ENCODE measurements around the gene MROH9. TPM values are rescaled to one million over a fixed set of nuclear protein-coding genes. Genes with fewer than 3 reads are reported as not detected.

Gene MROH9
- total and polyA plus RNA-seq, 2 experiments from 2014 or later, result 0.06 TPM; not detected in 1

GRCh38 chr1:171084091-171084490 is 148.8 kb downstream of the MROH9 start:
- no peaks in the 10 kb centered on the region for H3K9me3 Mint-ChIP-seq
- peaks cover 1% of the 10 kb centered on the region for H3K27me3 Mint-ChIP-seq (ENCODE audit: insufficient read depth, low read depth, poor library complexity)
- H3K36me3 Mint-ChIP-seq (ENCODE audit: low read depth), result no peaks in the 10 kb centered on the region
- no peak for DNase-seq (ENCODE audit: low spot score)
- no peak overlapping the region for H3K27ac Mint-ChIP-seq
- peaks cover 4% of the 10 kb centered on the region; the same call in 2 of the 3 replicates for H3K4me1 Mint-ChIP-seq
- H3K9me2 ChIP-seq (ENCODE audit: insufficient read depth), result no peaks in the 10 kb centered on the region
- no peaks in the 10 kb centered on the region for H3K27me3 ChIP-seq (ENCODE audit: insufficient read depth)
- no peak for TF ChIP-seq ZNF331 (CRISPR knock-in tag; IDR thresholded peaks at IDR 0.05; ENCODE audit: low read depth)
- no peak for TF ChIP-seq JUNB (IDR thresholded peaks at IDR 0.05; ENCODE audit: unreplicated experiment)
- no peak for TF ChIP-seq EZH2 (IDR thresholded peaks at IDR 0.05; ENCODE audit: low read depth, unreplicated experiment)
- no peak for TF ChIP-seq ZNF114 (CRISPR knock-in tag; IDR thresholded peaks at IDR 0.05)
- no peak for TF ChIP-seq NANOG (IDR thresholded peaks at IDR 0.05; ENCODE audit: borderline replicate concordance)
- no peak for TF ChIP-seq REST (IDR thresholded peaks at IDR 0.05; ENCODE audit: unreplicated experiment)
- no peak for TF ChIP-seq ZNF462 (CRISPR knock-in tag; IDR thresholded peaks at IDR 0.05)
- TF ChIP-seq, protein P1, sequence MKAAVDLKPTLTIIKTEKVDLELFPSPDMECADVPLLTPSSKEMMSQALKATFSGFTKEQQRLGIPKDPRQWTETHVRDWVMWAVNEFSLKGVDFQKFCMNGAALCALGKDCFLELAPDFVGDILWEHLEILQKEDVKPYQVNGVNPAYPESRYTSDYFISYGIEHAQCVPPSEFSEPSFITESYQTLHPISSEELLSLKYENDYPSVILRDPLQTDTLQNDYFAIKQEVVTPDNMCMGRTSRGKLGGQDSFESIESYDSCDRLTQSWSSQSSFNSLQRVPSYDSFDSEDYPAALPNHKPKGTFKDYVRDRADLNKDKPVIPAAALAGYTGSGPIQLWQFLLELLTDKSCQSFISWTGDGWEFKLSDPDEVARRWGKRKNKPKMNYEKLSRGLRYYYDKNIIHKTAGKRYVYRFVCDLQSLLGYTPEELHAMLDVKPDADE (IDR thresholded peaks at IDR 0.05), result no peak
- TF ChIP-seq CTCF (conservative IDR thresholded peaks at IDR 0.05; ENCODE audit: low read depth in 2 of 2), result no peak
- no peak for TF ChIP-seq POLR2AphosphoS5 (IDR thresholded peaks at IDR 0.05; ENCODE audit: low read depth)
- no peak for TF ChIP-seq STAT1 (IDR thresholded peaks at IDR 0.05; ENCODE audit: unreplicated experiment)
- no peak for TF ChIP-seq CREB1 (CRISPR knock-in tag; IDR thresholded peaks at IDR 0.05; ENCODE audit: low read depth)
- no peak for TF ChIP-seq EZH2phosphoT487 (IDR thresholded peaks at IDR 0.05; ENCODE audit: unreplicated experiment)
- H3K4me1 ChIP-seq (ENCODE audit: insufficient read depth), result no peaks in the 10 kb centered on the region
- H3K4me3 Mint-ChIP-seq, result no peak overlapping the region
- H2AFZ ChIP-seq, result no peak overlapping the region
- no peak overlapping the region for H3K4me2 ChIP-seq
- H3K36me3 ChIP-seq (ENCODE audit: insufficient read depth), result no peaks in the 10 kb centered on the region
- no peak overlapping the region for H3K4me3 ChIP-seq
- H3K79me2 ChIP-seq (replicated peaks; ENCODE audit: insufficient read depth), result no peaks in the 10 kb centered on the region
- no peak overlapping the region for H3K27ac ChIP-seq (ENCODE audit: low read depth)
- H3F3A ChIP-seq (replicated peaks; ENCODE audit: low read depth), result no peaks in the 10 kb centered on the region
- no peaks in the 10 kb centered on the region for H4K20me1 ChIP-seq (replicated peaks; ENCODE audit: insufficient read depth)
- ATAC-seq, result no peak

Measured in GM23338 (cell line).